GM19438 (cell line): ENCODE results near the gene WFDC9.
"Not testable (repeated sequence)": the region's sequence is repeated elsewhere in the genome, so short reads cannot be mapped to it uniquely, and the experiment has no call there.

Experiments
- ATAC-seq: cut with Tn5 transposase; IDR thresholded peaks from one replicate; pipeline ENCODE4 v1.9.1; 2021; ENCODE audit warnings: low read depth; ENCODE audit not compliant: unreplicated experiment

The WFDC9 gene

DNA sequence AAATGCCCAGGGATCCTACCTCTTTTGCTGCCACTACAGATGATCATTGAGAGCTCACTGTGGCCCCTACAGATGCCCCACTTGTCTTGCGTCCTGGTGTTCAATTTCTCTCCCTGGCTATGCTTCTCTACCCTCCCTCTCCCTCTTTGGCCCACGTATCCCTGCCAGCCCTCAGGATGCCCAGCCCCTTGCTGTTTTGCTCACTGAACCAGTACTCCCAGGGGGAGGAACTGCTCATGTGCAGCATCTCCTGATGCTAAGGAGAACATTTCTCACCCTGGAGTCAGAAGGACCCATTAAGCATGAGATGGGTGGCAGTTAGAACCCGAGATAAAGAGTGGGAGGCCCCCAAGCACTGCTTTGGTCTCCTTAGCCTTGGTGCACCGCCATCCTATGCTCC, at the start of gene WFDC9:
TSS of gene WFDC9 (minus strand) at position 101 of the 400 bp plus-strand sequence. CDS start 21,103 bp downstream, outside the sequence.
- ATAC-seq = no peak

DNA sequence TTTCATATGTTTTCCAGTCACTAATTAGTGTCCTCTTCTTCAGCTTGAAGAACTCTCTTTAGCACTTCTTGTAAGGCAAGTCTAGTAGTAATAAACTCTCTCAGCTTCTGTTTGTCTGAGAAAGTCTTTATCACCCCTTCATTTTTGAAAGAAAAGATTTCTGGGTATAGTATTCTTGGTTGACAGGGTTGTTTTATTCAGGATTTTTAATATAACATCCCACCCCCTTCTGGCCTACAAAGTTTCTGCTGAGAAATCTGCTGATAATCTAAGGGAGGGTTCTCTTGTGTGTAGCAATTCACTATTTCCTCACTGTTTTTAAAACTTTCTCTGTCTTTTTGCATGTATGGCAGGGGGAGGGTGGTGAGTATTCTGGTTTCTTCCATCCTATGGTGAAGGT, 48.6 kb upstream of the WFDC9 start:
- no peak for ATAC-seq

DNA sequence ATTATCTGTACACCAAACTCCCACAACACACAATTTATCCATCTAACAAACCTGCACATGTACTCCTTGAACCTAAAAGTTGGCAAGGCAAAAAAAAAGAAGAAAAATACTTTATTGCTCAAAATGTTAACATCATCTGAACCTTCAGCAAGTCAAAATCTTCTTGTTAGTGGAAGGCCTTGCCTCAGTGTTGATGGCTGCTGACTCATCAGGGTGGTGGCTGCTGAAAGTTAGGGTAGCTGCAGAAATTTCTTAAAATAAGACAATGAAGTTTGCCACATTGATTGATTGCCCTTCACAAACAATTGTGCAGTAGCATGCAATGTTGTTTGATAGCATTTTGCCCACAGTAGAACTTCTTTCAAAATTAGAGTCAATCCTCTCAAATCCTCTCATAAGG, 41.7 kb upstream of the WFDC9 start:
- ATAC-seq = no peak

DNA sequence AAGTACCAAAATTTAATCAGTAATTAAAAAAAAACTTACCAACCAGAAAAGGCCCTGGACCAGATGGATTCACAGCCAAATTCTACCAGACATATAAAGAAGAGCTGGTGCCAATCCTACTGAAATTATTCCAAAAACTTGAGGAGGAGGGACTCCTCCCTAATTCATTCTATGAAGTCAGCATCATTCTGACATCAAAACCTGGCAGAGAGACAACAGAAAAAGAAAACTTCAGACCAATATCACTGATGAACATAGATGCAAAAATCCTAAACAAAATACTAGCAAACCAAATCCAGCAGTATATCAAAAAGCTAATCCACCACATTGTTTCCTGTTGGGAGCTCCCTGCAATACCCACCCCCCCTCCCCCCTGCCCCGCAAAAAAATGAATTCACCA, 39.1 kb upstream of the WFDC9 start, which contains the start of gene WFDC11:
TSS of gene WFDC11 (minus strand) at position 101 of the 400 bp plus-strand sequence. CDS start 19,639 bp downstream, outside the sequence.
- ATAC-seq = no peak

DNA sequence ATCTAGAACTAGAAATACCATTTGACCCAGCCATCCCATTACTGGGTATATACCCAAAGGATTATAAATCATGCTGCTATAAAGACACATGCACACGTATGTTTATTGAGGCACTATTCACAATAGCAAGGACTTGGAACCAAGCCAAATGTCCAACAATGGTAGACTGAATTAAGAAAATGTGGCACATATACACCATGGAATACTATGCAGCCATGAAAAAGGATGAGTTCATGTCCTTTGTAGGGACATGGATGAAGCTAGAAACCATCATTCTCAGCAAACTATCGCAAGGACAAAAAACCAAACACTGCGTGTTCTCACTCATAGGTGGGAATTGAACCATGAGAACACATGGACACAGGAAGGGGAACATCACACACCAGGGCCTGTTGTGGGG, 26.0 kb upstream of the WFDC9 start:
- ATAC-seq = not testable (repeated sequence)

DNA sequence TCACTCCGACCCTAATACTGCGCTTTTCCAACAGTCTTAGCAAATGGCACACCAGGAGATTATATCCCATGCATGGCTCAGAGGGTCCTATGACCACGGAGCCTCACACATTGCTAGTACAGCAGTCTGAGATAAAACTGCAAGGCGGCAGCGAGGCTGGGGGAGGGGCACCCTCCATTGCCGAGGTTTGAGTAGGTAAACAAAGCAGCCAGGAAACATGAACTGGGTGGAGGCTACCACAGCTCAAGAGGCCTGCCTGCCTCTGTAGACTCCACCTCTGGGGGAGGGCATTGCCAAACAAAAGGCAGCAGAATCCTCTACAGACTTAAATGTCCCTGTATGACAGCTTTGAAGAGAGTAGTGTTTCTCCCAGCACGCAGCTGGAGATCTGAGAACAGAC, 20.6 kb upstream of the WFDC9 start:
- ATAC-seq = not testable (repeated sequence)

DNA sequence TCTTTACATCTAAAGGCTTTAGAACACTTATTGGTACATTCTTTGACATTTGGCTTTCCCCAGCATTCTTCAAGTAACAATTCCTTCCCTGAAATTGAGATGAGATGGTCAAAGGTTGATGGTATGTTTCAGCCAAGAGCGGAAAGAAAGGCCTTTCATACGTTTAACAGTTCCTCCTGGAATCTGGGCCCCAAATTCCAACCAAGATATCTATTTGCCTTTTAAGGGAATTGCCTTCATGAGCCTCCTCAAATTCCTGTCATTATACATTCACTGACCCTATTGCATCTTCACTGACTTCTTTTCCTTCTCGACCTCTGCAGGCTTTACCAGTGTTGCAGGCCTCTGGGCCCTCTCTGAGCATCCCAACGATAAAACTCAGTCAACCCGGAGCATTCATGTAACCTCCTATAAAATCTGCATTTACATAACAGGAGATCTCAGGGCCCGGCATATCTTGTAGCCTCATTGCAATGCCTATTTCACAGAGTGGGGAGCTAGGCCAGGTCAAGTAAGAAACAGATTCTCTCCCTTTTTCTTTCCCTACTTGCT, 18.3 kb upstream of the WFDC9 start:
- ATAC-seq = no peak

DNA sequence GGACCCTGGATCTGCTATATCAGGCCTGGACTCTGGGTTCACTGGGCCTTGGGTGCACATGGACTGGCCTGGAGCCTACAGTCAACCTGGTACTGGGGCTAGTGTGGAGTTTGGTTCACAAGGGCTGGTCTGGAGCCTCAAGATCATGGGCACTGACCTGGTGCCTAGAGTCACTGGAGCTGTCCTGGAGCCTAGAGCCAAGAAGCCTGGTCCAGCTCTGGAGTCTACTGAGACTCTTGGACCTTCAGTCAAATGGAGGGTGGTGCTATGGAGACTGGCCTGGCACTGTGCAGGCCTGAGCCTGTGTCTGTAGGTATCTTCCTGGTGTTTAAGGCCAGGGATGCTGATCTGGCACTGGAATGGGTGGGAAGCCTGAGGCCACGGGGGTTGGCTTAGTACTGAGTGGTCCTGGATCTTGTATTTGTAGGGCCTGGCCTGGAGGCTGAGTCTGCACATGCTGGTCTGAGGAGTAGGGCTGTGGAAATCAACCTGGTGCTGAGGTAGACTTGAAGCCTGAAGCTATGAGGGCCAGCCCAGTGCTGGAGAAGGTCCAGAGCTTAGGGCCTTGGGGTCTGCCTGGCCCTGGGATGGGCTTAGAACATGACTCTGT, 16.5 kb upstream of the WFDC9 start:
- no peak for ATAC-seq

DNA sequence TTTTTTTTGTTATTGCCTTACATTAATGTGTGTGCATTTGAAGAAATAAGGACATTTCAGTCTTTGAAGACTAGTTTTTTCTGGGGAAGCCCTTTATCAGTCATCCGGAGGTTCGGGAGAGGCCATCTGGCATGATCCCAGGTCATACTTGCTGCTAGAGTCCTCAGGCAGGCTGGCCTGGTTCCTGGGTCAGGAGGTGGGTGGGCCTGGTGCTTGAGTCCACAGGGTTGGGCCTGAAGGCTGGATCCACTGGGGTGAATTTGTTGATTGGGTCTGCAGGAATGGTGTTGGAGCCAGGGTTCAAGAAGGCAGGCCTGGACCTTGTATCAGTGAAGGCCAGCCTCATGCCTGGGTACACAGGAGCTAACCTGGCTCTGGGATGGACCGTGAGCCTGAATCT, 15.8 kb upstream of the WFDC9 start:
- ATAC-seq = no peak

DNA sequence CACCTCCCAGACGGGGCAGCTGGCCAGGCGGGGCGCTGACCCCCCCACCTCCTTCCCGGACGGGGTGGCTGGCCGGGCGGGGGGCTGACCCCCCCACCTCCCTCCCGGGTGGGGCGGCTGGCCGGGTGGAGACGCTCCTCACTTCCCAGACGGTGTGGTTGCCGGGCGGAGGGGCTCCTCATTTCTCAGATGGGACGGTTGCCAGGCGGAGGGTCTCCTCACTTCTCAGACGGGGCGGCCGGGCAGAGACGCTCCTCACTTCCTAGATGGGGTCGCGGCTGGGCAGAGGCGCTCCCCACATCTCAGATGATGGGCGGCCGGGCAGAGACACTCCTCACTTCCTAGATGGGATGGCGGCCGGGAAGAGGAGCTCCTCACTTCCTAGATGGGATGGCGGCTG, 14.8 kb upstream of the WFDC9 start:
- not testable (repeated sequence) for ATAC-seq

DNA sequence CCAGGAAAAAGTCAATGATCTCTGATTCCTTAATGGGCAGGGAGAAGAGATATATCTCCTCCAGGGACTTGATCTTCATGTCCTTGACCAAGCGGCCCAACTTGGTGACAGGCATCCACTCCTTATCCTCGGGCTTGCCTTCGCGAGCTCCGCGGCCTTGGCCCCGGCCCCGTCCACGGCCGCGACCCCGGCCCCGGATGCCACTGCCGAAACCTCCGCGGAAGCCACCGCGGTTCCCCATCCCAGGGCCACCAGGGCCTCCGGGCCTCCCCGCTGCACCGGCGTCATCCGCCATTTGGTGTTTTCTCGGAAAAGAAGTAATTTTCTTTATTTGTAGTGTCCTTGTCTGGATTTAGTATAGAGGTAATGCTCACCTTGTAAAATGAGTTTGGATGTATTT, 10.0 kb upstream of the WFDC9 start:
- not testable (repeated sequence) for ATAC-seq

DNA sequence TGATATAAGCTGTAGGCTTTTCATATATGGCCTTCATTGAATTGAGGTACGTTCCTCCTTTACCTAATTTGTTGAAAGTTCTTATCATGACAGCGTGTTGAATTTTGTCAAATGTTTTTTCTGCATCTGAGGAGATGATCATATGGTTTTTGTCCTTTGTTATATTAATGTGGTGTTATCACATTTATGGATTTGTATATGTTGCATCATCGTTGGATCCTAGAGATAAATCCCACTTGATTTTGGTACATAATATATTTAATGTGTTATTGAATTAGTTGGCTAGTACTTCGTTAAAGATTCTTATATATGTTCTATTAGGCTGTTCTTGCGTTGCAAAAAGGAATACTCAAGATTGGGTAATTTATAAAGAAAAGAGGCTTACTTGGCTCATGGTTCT, 8.6 kb upstream of the WFDC9 start:
- ATAC-seq = no peak

DNA sequence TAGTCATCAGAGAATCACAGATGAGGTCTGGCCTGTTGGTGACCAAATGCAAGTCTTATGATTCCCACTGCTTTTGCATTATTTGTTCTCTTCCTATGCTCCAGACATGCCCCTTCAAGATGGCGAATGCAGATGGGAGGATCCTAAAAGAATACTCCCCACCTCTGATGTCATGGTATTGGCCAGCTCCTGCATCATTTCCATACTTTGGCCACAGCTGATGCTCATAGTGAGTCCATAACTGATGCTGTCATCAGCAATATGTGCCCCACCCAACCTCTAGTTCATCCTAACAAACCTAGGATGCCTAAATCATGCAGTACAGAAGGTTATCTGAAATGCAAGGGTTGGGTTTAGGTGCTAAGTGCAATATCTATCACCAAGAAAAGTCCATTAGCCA, 5.4 kb upstream of the WFDC9 start:
- ATAC-seq = no peak

DNA sequence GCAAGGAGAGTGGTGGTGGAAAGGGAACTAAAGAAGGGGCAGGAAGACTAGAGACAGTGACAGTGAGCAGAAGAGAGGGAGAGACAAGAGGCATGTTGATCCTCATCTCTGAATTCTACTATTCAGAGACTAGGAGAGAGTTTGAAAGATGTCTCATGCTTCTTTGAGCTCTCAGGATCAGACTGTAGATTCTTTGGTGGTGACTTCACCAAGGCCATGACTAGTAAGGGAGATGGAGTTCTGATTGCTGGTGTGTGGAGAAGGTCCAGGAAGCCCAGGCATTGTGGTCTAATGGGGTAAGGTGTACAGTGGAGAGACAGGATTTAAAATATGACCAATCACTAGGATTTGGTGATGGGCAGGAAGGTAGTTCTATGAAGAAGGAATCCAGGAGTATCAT, 713 bp downstream of the WFDC9 start:
- no peak for ATAC-seq

DNA sequence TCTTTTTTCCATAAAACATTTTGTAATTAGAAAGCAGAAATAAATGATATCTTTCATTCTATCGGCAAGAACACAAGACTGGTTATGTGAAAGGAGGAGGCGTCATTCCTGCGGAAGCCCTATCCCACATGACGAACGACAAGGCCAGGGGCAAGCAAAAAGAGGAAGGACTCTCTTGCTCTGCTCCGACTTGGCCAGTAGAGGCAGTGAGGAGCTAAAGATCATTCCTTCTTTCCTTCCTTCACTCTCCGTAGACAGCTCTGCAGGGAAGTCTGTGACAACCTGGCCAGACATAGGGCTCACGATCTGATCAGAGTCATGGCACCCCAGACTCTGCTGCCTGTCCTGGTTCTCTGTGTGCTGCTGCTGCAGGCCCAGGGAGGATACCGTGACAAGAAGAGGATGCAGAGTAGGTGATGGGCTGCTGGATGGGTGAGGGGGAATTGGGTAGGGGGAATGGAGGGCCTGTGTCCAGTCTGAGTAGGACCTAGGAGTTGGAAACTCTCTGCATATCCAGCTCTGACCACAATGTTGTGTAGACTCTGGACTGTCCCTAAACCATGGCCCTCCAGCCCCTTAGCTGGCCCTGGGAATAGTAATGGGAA, 1.5 kb downstream of the WFDC9 start, which contains the start of gene WFDC10A:
TSS of gene WFDC10A (plus strand) at position 244 of the 605 bp plus-strand sequence. CDS start at position 319, 75 bp downstream.
- no peak for ATAC-seq

DNA sequence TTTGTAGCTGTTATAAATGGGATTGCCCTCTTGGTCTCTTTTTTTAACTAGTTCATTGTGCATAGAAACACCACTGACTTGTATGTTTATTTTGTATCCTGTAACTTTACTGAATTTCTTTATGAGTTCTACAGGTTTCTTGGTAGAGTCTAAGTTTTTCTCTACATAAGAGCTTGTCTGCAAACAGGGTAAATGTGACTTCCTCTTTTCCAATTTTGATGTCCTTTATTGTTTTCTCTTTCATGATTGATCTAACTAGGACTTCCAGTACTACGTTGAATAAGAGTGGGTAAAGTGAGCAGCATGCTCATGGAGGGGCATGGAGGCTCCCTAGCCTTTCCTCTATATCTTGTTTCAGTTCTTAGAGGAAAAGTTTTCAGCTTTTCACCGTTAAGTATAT, 4.5 kb downstream of the WFDC9 start:
- ATAC-seq = no peak

DNA sequence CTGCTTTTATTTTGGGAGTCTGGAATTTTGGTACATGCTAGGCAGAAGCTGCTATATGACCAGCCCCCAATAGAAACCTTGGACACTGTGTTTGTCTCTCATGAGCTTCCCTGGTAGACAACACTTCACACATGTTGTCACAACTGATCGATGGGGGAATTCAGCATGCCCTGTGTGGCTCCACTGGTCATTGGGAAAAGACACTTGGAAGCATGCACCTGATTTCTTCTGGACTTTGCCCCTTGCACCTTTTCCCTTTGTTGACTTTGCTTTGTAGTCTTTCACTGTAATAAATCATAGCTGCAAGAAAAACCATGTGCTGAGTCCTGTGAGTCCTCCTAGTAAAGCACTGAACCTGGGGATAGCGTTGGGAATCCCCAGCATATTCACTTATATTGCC, 9.5 kb downstream of the WFDC9 start:
- ATAC-seq = no peak

DNA sequence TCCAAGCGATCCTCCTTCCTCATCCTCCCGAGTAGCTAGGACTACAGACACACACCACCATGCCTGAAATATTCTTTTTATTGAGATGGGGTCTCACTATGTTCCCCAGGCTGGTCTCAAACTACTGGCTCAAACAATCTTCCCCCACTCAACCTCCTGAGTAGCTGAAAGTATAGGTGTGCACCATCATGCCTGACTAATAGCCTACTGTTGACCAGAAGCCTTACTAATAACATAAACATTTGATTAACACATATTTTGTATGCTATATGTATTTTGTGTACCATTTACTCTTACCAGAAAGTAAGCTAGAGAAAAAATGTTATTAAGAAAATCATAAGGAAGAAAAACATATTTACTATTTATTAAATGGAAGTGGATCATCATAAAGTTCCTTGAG, 13.5 kb downstream of the WFDC9 start:
- ATAC-seq = no peak

DNA sequence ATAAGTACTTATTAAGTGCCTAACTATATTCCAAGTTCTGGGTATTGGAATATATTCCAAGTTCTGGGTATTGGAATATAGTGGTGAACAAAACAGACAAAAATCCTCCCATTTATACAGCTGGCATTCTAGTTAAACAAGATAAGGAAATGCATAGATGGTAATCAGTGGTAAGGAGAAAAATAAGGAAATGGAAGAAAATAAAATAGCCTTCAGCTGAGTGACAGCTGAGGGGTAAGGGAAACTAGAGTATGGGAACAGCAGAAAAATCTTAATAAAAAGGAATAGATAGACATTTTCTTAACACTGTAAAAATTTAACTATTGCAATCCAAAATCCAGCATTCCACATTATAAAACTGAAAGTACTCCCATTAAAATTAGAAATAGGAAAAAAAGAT, 18.8 kb downstream of the WFDC9 start:
- no peak for ATAC-seq

DNA sequence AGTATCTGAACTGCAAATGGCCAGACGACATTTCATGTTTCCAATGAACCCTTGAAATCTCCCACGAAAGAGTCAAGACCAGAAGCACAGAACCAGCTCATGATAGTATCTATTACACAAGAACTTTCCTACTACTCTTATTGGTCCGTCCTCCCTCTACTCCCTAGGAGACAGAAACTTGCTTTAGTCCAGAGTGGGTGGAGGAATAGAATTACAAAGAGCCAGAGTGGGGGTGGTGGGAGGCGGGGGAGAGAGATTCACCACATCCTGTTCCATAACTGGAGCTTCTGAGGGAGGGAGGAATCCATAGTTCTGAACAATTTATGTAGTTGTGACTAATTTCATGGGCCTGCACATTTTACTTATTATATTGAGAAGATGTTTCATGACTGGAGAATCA, 20.0 kb downstream of the WFDC9 start:
- ATAC-seq = no peak

DNA sequence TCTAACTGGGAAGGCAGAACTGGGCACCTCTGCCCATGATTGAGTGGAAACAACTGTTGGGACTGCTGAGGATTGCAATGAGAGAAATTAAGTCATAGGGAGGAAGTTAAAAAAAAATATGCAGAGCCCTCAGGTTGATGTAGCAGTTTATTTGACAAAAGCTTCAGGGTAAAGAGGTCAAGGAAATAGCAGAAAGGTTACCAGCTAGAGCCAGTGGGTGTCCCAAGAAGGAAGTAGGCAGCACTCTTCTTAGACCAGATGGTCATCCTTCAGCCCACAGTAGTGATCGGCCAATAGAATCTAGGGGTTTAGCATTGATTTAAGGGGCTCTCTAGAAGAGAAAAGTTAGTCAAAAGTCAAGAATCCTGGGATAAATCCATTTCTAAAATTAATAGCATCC, 23.3 kb downstream of the WFDC9 start:
- no peak for ATAC-seq

DNA sequence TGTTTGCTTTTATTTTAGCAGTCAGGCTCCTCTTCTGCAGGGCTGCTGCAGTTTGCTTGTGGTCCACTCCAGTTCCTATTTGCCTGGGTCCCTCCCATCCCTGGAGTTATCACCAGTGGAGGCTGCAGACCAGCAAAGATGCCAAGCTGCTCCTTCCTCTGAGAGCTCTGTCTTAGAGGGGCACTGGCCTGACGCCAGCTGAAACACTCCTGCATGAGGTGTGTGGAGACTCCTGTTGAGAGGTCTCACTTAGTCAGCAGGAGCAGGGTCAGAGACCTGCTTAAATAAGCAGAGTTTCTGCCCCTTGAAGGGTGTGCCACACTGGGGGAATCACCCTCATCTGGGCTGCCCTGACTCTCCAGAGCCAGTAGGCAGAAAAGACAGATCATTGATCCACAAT, 35.8 kb downstream of the WFDC9 start:
- no peak for ATAC-seq
